PC-9 (cell line): ENCODE data around the gene CDK6. TPM values are rescaled to one million over a fixed set of nuclear protein-coding genes. Genes with fewer than 3 reads are reported as not detected.

Source experiments
- BruUV-seq: library from RNA; stranded (reverse); fragments of 400-500 nt; replicated peaks from 2 replicates; lab custom pipeline; 2021; lab: Mats Ljungman, UMichigan
- CTCF ChIA-PET: fragments of 300-600 bp; sonication (Branson Sonifier 250); formaldehyde crosslinking; loops from one replicate; lab custom pipeline; 2022; ENCODE audit warnings: antibody characterized with exemption; lab: Charles Lee
- POLR2A ChIA-PET: fragments of 300-600 bp; sonication (Branson Sonifier 250); formaldehyde crosslinking; loops from one replicate; lab custom pipeline; 2022; ENCODE audit warnings: antibody characterized with exemption; ENCODE audit not compliant: unreplicated experiment; lab: Charles Lee
- DNase-seq, 2 experiments: peaks; one replicate each; pipeline versions ENCODE4 v3.0.0 to v3.0.0-alpha.2; 2015 to 2022; ENCODE audit warnings: mixed read lengths in 1 of 2
- H2AFZ ChIP-seq: fragments of 200-600 bp; sonication (generic); 2 replicates; pipeline ENCODE4 v1.8.1; 2017; ENCODE audit warnings: antibody characterized with exemption
- H3F3A ChIP-seq: fragments of 200-600 bp; sonication (generic); 2 replicates; pipeline ENCODE4 v1.8.1; 2017; ENCODE audit warnings: antibody characterized with exemption, mild to moderate bottlenecking, low read depth; ENCODE audit not compliant: insufficient read depth
- H3K27ac ChIP-seq: fragments of 200-600 bp; sonication (generic); 2 replicates; pipeline ENCODE4 v1.6.1; 2016; ENCODE audit warnings: mixed run types
- H3K27me3 ChIP-seq: fragments of 200-600 bp; sonication (generic); 2 replicates; pipeline ENCODE4 v1.6.1; 2016; ENCODE audit warnings: low read depth, mixed run types; ENCODE audit not compliant: insufficient read depth
- H3K36me3 ChIP-seq: fragments of 200-600 bp; sonication (generic); 2 replicates; pipeline ENCODE4 v1.6.1; 2016; ENCODE audit warnings: low read depth, mixed run types
- H3K4me1 ChIP-seq: fragments of 200-600 bp; sonication (generic); replicated peaks from 2 replicates; pipeline ENCODE4 v1.6.1; 2016; ENCODE audit warnings: mixed run types; ENCODE audit not compliant: insufficient read depth
- H3K4me2 ChIP-seq: fragments of 200-600 bp; sonication (generic); 2 replicates; pipeline ENCODE4 v1.6.1; 2017; ENCODE audit warnings: mixed run types
- H3K4me3 ChIP-seq: fragments of 200-600 bp; sonication (generic); 2 replicates; pipeline ENCODE4 v1.6.1; 2016; ENCODE audit warnings: mixed run types
- H3K79me2 ChIP-seq: fragments of 200-600 bp; sonication (generic); 2 replicates; pipeline ENCODE4 v1.6.1; 2017; ENCODE audit warnings: low read depth, mixed run types
- H3K9me2 ChIP-seq: fragments of 200-600 bp; sonication (generic); 2 replicates; pipeline ENCODE4 v1.8.1; 2017; ENCODE audit warnings: mild to moderate bottlenecking; ENCODE audit not compliant: insufficient read depth
- H3K9me3 ChIP-seq: fragments of 200-600 bp; sonication (generic); 2 replicates; pipeline ENCODE4 v1.8.1; 2016; ENCODE audit warnings: low read depth; ENCODE audit not compliant: insufficient read depth
- H4K20me1 ChIP-seq: fragments of 200-600 bp; sonication (generic); 2 replicates; pipeline ENCODE4 v1.8.1; 2017; ENCODE audit not compliant: insufficient read depth
- CTCF ChIP-seq: fragments of 200-600 bp; sonication (generic); conservative IDR thresholded peaks from 2 replicates; pipeline ENCODE4 v1.6.1; 2017; ENCODE audit warnings: mixed run types, antibody characterized with exemption, mild to moderate bottlenecking, moderate library complexity
- EZH2 ChIP-seq: fragments of 200-600 bp; sonication (generic); IDR thresholded peaks from 2 replicates; pipeline ENCODE4 v1.8.0; 2017; ENCODE audit warnings: antibody characterized with exemption, low read depth
- intact Hi-C: fragments of 100-400 bp; cut with micrococcal nuclease; formaldehyde crosslinking; loops from one replicate; pipeline ENCODE4 v1.10.0; 2022; ENCODE audit not compliant: unreplicated experiment
- total RNA-seq: library from RNA; stranded (reverse); gene quantifications from 2 replicates; pipeline ENCODE4 v1.2.3, GENCODE V29; 2021

The CDK6 gene
- total RNA-seq, 1 experiment from 2014 or later = 49.5 TPM

- TF ChIP-seq CTCF (no peak), EZH2 (no peak)
- intact Hi-C loops = no loop called here
- ChIA-PET POLR2A (interaction anchor here (0.5 kb wide), 1 partner anchor 1196 kb away, joined by 7 read pairs; no protein-coding TSS in a partner anchor), CTCF (no interaction called here)
- peaks cover 7% of the 10 kb centered on the region; the same call in 1 of the 2 replicates for H3F3A ChIP-seq
- no peaks in the 10 kb centered on the region for H3K4me1 ChIP-seq
- H3K27me3 ChIP-seq = no peaks in the 10 kb centered on the region
- H3K4me2 ChIP-seq = no peak overlapping the region
- H3K79me2 ChIP-seq = no peaks in the 10 kb centered on the region
- no peak overlapping the region for H3K4me3 ChIP-seq
- no peaks in the 10 kb centered on the region for H4K20me1 ChIP-seq
- peaks cover 20% of the 10 kb centered on the region for H3K36me3 ChIP-seq
- H3K9me2 ChIP-seq = no peaks in the 10 kb centered on the region
- no peak overlapping the region for H3K27ac ChIP-seq
- no peaks in the 10 kb centered on the region for H3K9me3 ChIP-seq
- DNase-seq = no peak
- no peak overlapping the region for H2AFZ ChIP-seq
- BruUV-seq = no TSS peak
Measured at GRCh38 chr7:92614660-92615174, 221.7 kb downstream of the CDK6 start.

- BruUV-seq = no TSS peak
- Histone ChIP-seq H2AFZ (no peak overlapping the region), H3K27me3 (no peaks in the 10 kb centered on the region), H3K36me3 (peaks cover 20% of the 10 kb centered on the region), H4K20me1 (no peaks in the 10 kb centered on the region), H3K9me3 (no peaks in the 10 kb centered on the region), H3K4me3 (no peak overlapping the region), H3K4me1 (no peaks in the 10 kb centered on the region), H3K9me2 (no peaks in the 10 kb centered on the region), H3K79me2 (no peaks in the 10 kb centered on the region), H3F3A (peaks cover 7% of the 10 kb centered on the region; the same call in 1 of the 2 replicates), H3K4me2 (no peak overlapping the region), H3K27ac (no peak overlapping the region)
- POLR2A ChIA-PET = no interaction called here
- intact Hi-C loops = no loop called here
- TF ChIP-seq CTCF (no peak), EZH2 (no peak)
- DNase-seq = no peak
- CTCF ChIA-PET = no interaction called here
Measured at GRCh38 chr7:92613720-92614119, 222.7 kb downstream of the CDK6 start.

- no peaks in the 10 kb centered on the region for H3K27me3 ChIP-seq
- H3K27ac ChIP-seq = no peak overlapping the region
- peaks cover 7% of the 10 kb centered on the region; the same call in 1 of the 2 replicates for H3F3A ChIP-seq
- no peaks in the 10 kb centered on the region for H3K4me1 ChIP-seq
- DNase-seq = no peak
- H3K4me3 ChIP-seq = no peak overlapping the region
- BruUV-seq = no TSS peak
- no peak for TF ChIP-seq EZH2
- TF ChIP-seq CTCF = no peak
- H3K9me3 ChIP-seq = no peaks in the 10 kb centered on the region
- H2AFZ ChIP-seq = no peak overlapping the region
- H3K36me3 ChIP-seq = peaks cover 20% of the 10 kb centered on the region
- POLR2A ChIA-PET = no interaction called here
- H3K9me2 ChIP-seq = no peaks in the 10 kb centered on the region
- H3K4me2 ChIP-seq = no peak overlapping the region
- CTCF ChIA-PET = no interaction called here
- H4K20me1 ChIP-seq = no peaks in the 10 kb centered on the region
- intact Hi-C loops = no loop called here
- no peaks in the 10 kb centered on the region for H3K79me2 ChIP-seq
Measured at GRCh38 chr7:92613214-92613613, 223.2 kb downstream of the CDK6 start.
